ENCODE data around the gene INO80E.

INO80E gene

GRCh38 chr16:29972500-29972899 lies 23.5 kb upstream of the INO80E start:
- TF ChIP-seq, protein P1, sequence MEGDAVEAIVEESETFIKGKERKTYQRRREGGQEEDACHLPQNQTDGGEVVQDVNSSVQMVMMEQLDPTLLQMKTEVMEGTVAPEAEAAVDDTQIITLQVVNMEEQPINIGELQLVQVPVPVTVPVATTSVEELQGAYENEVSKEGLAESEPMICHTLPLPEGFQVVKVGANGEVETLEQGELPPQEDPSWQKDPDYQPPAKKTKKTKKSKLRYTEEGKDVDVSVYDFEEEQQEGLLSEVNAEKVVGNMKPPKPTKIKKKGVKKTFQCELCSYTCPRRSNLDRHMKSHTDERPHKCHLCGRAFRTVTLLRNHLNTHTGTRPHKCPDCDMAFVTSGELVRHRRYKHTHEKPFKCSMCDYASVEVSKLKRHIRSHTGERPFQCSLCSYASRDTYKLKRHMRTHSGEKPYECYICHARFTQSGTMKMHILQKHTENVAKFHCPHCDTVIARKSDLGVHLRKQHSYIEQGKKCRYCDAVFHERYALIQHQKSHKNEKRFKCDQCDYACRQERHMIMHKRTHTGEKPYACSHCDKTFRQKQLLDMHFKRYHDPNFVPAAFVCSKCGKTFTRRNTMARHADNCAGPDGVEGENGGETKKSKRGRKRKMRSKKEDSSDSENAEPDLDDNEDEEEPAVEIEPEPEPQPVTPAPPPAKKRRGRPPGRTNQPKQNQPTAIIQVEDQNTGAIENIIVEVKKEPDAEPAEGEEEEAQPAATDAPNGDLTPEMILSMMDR (IDR thresholded peaks at IDR 0.05; ENCODE audit: insufficient read depth, low read depth, low read length, missing control alignments): no peak
- no peak overlapping the region for H3K4me3 ChIP-seq (ENCODE audit: low read depth, low read length)
- no peak for DNase-seq (ENCODE audit: low read depth)

DNA sequence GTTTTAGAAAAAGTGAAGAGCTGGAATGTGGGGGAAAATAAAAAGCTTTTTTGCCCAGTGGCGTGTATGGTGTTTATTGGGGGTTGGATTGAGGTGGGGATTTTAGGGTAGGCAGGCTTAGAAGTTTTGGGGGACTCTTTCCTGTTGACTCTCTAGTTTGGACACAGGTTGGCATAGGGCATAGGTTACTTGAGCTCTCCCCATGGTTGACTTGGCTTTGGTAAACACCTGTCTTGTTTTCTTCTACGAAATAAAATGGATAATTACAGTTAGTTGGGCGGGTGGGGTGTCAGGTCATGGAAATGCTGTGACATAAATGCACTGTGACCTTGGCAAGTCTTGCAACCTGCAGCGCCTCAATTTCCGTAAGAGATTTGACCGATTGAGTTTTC lies 23.1 kb upstream of the INO80E start:
- TF ChIP-seq, protein P1 (IDR thresholded peaks at IDR 0.05; ENCODE audit: insufficient read depth, low read depth, low read length, missing control alignments): no peak
- no peak for DNase-seq (ENCODE audit: low read depth)
- no peak overlapping the region; the same call in 1 of the 2 replicates for H3K4me3 ChIP-seq (ENCODE audit: low read depth, low read length)

DNA sequence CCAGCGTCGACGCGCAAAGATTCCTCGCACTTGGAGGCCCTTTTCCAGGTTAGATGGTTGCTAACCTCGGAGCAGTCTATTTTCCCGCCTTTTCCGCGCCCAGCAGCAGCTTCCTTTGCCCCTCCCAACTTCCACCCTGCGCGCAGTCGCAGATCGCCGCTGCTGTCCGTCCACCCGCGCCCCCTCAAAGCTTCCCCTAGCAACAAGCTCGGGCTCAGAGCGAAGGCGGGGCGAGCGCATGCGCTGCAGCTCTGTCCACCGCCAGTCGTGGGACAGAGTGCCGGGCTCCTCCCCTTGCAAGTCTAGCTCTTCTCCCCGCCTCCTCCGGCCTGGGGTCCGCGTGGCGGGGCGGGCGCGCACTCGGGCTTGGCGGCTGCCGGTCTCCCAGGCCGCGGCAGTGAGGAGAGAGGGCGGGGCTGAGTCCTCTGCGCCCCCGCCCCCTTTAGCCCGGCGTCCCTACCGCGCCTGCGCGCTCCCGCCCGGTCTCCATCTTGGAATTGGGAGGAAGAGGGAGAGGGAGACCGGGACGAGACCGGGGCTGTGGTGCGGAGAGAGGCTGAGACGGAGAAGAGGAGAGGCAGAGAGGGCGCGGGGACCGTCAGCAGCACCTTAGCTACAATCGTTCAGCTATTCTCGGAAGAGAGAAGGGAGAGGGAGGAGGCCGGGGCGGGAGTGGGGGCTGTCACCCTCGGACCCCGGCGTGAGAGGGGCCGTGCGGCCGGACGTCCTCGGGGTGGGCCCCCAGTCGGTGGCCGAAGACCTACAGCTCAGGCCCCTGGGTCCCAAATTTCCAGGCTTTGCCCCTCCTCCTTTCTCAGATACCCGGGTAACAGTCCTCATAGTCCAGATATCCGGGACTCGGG lies 22.4 kb upstream of the INO80E start, which contains the start of gene TAOK2:
TAOK2 (plus strand) TSS at position 485 of the 863 bp plus-strand sequence. CDS start 3,905 bp downstream, outside the sequence.
- peak within 1 kb of the TSS; percentile 96 for H3K4me3 ChIP-seq (ENCODE audit: low read depth, low read length)
- TF ChIP-seq, protein P1 (IDR thresholded peaks at IDR 0.05; ENCODE audit: insufficient read depth, low read depth, low read length, missing control alignments): no peak
- DNase-seq (ENCODE audit: low read depth): peak; percentile 100

- DNase-seq (ENCODE audit: low read depth): peak; percentile 35
- H3K4me3 ChIP-seq (ENCODE audit: low read depth, low read length): peak overlapping the region; percentile 96
- TF ChIP-seq, protein P1 (IDR thresholded peaks at IDR 0.05; ENCODE audit: insufficient read depth, low read depth, low read length, missing control alignments): no peak
These were observed 21.5 kb upstream of the INO80E start for GRCh38 chr16:29974291-29975133.

- peak overlapping the region; percentile 96 for H3K4me3 ChIP-seq (ENCODE audit: low read depth, low read length)
- DNase-seq (ENCODE audit: low read depth): no peak
- TF ChIP-seq, protein P1 (IDR thresholded peaks at IDR 0.05; ENCODE audit: insufficient read depth, low read depth, low read length, missing control alignments): no peak
These were observed 20.9 kb upstream of the INO80E start for GRCh38 chr16:29975134-29975538.

GRCh38 chr16:29975811-29976511 lies 20.1 kb upstream of the INO80E start:
- DNase-seq (ENCODE audit: low read depth): no peak
- TF ChIP-seq, protein P1 (IDR thresholded peaks at IDR 0.05; ENCODE audit: insufficient read depth, low read depth, low read length, missing control alignments): no peak
- peak overlapping the region; percentile 96 for H3K4me3 ChIP-seq (ENCODE audit: low read depth, low read length)

Measured in GM12865 (cell line).